PC-3 (cell line): ENCODE results near the gene JARID2. TPM values are rescaled to one million over a fixed set of nuclear protein-coding genes. Genes with fewer than 3 reads are reported as not detected.

Source experiments
- ATAC-seq: fragments of 200-7000 bp; cut with Tn5 transposase; 2 replicates; pipeline ENCODE4 v1.9.1; 2020; ENCODE audit warnings: mild to moderate bottlenecking, moderate library complexity
- BruUV-seq: library from RNA; stranded (reverse); fragments of 400-500 nt; replicated peaks from 2 replicates; lab custom pipeline; 2021; lab: Mats Ljungman, UMichigan
- CTCF ChIA-PET: fragments of 300-600 bp; sonication (Branson Sonifier 250); formaldehyde crosslinking; loops from one replicate; lab custom pipeline; 2022; ENCODE audit warnings: antibody characterized with exemption; lab: Charles Lee
- POLR2A ChIA-PET: fragments of 300-600 bp; sonication (Branson Sonifier 250); formaldehyde crosslinking; loops from one replicate; lab custom pipeline; 2022; ENCODE audit warnings: antibody characterized with exemption; ENCODE audit not compliant: unreplicated experiment; lab: Charles Lee
- DNase-seq: peaks from one replicate; pipeline ENCODE4 v3.0.0-alpha.2; 2015
- H2AFZ ChIP-seq: fragments of 300-600 bp; sonication (generic); 2 replicates; pipeline ENCODE4 v1.6.0; 2016; ENCODE audit warnings: antibody characterized with exemption, low read length
- H3F3A ChIP-seq: fragments of 300-600 bp; sonication (generic); one replicate; pipeline ENCODE4 v1.6.0; 2017; ENCODE audit warnings: antibody characterized with exemption, low read length, control low read depth, mild to moderate bottlenecking; ENCODE audit not compliant: unreplicated experiment
- H3K27ac ChIP-seq: fragments of 300-600 bp; sonication (generic); 2 replicates; pipeline ENCODE4 v1.5.1; 2016; ENCODE audit warnings: mild to moderate bottlenecking, low read length
- H3K27me3 ChIP-seq: fragments of 300-600 bp; sonication (generic); 2 replicates; pipeline ENCODE4 v1.6.1; 2016; ENCODE audit warnings: low read length, mixed read lengths
- H3K36me3 ChIP-seq: fragments of 300-600 bp; sonication (generic); 2 replicates; pipeline ENCODE4 v1.6.1; 2016; ENCODE audit warnings: low read depth, mixed run types, low read length, mixed read lengths
- H3K4me1 ChIP-seq: fragments of 300-600 bp; sonication (generic); 2 replicates; pipeline ENCODE4 v1.5.1; 2016; ENCODE audit warnings: low read length; ENCODE audit not compliant: insufficient read depth
- H3K4me2 ChIP-seq: fragments of 300-600 bp; sonication (generic); 2 replicates; pipeline ENCODE4 v1.6.0; 2016; ENCODE audit warnings: low read length
- H3K4me3 ChIP-seq: fragments of 300-600 bp; sonication (generic); 2 replicates; pipeline ENCODE4 v1.5.1; 2016; ENCODE audit warnings: mild to moderate bottlenecking, low read length, mixed read lengths
- H3K79me2 ChIP-seq: fragments of 300-600 bp; sonication (generic); 2 replicates; pipeline ENCODE4 v1.6.1; 2017; ENCODE audit warnings: low read length, mixed read lengths
- H3K9ac ChIP-seq: fragments of 300-600 bp; sonication (generic); 2 replicates; pipeline ENCODE4 v1.6.0; 2016; ENCODE audit warnings: mild to moderate bottlenecking, low read length
- H3K9me2 ChIP-seq: fragments of 300-600 bp; sonication (generic); replicated peaks from 2 replicates; pipeline ENCODE4 v1.6.1; 2016; ENCODE audit warnings: mixed run types, low read length, mixed read lengths
- H3K9me3 ChIP-seq: fragments of 300-600 bp; sonication (generic); 2 replicates; pipeline ENCODE4 v1.6.1; 2016; ENCODE audit warnings: low read length, mixed read lengths
- H4K20me1 ChIP-seq: fragments of 300-600 bp; sonication (generic); 2 replicates; pipeline ENCODE4 v1.6.1; 2016; ENCODE audit warnings: low read length, mixed read lengths
- EZH2 ChIP-seq: fragments of 300-600 bp; sonication (generic); IDR thresholded peaks from one replicate; pipeline ENCODE4 v1.6.1; 2017; ENCODE audit warnings: antibody characterized with exemption, mild to moderate bottlenecking, low read length; ENCODE audit not compliant: unreplicated experiment
- EZH2phosphoT487 ChIP-seq: fragments of 300-600 bp; sonication (generic); IDR thresholded peaks from 2 replicates; pipeline ENCODE4 v1.6.1; 2018; ENCODE audit warnings: mild to moderate bottlenecking, antibody characterized with exemption, low read length, borderline replicate concordance
- intact Hi-C: fragments of 100-400 bp; cut with micrococcal nuclease; formaldehyde crosslinking; loops from 2 replicates; pipeline ENCODE4 v1.9.0; 2023
- total RNA-seq: library from RNA; depleted of rRNA; stranded (reverse); fragments of >200 nt; gene quantifications from 2 replicates; pipeline ENCODE4 v1.2.3, GENCODE V29; 2014
- TF ChIP-seq, protein P1 (sequence below): fragments of 300-600 bp; sonication (generic); conservative IDR thresholded peaks from 2 replicates; pipeline ENCODE4 v1.5.1; 2017; ENCODE audit warnings: antibody characterized with exemption, low read depth, mild to moderate bottlenecking, low read length

JARID2 gene
- total RNA-seq, 1 experiment from 2014 or later, result 11.0 TPM

DNA sequence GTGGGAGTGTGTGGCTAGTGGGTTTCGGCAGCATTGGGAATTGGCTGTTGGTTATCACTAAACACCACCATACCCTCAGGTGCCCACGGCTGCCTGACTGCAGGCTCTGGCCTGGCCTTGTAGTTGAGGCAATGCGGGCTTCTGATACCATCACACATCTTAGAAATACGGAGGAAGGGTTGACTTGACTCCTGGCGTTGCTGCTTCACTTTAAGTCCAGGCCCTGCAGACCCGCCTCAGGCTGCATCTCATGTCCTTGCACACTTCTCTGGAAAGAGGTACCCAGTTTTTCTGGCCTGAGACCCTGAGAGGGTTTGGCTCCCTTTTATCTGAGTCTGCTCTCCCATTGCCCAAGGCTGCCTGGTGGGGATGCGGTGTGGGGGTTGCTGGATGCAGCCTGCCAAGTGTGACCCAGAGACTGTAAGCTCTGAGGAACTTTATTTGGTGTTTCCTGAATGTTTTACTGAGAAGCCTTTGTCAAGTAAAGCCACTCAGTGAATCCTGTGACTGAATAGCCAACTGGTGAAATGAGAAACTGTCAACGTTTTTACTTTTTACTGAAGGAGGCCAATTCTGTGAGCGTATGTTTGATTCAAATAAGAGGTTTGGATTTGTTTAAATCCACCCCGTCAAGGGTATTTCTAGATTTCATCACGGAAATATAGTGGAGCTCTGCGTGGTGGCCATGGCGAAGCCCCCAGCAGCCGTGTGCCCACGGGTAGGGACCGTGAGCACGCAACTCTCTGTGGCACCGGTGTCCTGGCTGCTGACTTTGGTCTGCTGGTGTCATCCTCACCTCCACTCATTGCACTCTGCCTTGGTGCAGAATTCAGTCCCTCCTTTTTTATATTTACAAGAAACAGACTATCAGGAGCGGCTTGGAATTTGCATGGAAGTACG, 256.8 kb downstream of the JARID2 start:
- ChIA-PET CTCF (no interaction called here), POLR2A (no interaction called here)
- Histone ChIP-seq H3K9me2 (no peaks in the 10 kb centered on the region), H3K27ac (no peak overlapping the region), H3K36me3 (peaks cover 3% of the 10 kb centered on the region; the same call in 1 of the 2 replicates), H3K4me2 (no peak overlapping the region), H3F3A (no peaks in the 10 kb centered on the region), H4K20me1 (peaks cover 12% of the 10 kb centered on the region; the same call in 1 of the 2 replicates), H3K79me2 (peaks cover 17% of the 10 kb centered on the region), H3K4me1 (peaks cover 26% of the 10 kb centered on the region), H3K9me3 (no peaks in the 10 kb centered on the region), H3K9ac (no peak overlapping the region), H3K27me3 (no peaks in the 10 kb centered on the region), H3K4me3 (no peak overlapping the region), H2AFZ (no peak overlapping the region)
- TF ChIP-seq EZH2phosphoT487, result no peak
- TF ChIP-seq, protein P1, sequence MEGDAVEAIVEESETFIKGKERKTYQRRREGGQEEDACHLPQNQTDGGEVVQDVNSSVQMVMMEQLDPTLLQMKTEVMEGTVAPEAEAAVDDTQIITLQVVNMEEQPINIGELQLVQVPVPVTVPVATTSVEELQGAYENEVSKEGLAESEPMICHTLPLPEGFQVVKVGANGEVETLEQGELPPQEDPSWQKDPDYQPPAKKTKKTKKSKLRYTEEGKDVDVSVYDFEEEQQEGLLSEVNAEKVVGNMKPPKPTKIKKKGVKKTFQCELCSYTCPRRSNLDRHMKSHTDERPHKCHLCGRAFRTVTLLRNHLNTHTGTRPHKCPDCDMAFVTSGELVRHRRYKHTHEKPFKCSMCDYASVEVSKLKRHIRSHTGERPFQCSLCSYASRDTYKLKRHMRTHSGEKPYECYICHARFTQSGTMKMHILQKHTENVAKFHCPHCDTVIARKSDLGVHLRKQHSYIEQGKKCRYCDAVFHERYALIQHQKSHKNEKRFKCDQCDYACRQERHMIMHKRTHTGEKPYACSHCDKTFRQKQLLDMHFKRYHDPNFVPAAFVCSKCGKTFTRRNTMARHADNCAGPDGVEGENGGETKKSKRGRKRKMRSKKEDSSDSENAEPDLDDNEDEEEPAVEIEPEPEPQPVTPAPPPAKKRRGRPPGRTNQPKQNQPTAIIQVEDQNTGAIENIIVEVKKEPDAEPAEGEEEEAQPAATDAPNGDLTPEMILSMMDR, result no peak
- TF ChIP-seq EZH2, result no peak
- no TSS peak for BruUV-seq
- intact Hi-C loops, result no loop called here
- ATAC-seq (no peak), DNase-seq (no peak)

DNA sequence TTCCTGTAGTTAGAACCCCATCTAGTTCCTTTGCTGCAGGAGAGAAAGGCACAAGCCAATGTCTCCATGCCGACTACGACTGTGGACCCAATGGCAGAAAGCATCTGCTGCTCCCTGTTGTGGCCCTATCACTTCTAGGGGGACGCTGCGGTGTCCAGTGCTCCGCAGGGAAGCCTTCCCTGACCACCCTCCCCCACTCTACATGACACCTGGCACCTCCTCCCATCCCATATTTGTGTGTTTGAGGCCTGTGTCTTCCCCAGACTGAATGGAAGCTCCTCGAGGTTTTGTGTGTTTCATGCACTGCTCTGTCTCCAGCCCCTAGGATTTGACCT, 257.4 kb downstream of the JARID2 start:
- CTCF ChIA-PET, result interaction anchor here (0.7 kb wide), 1 partner anchor 587 kb away, joined by 3 read pairs; no protein-coding TSS in a partner anchor
- POLR2A ChIA-PET, result no interaction called here
- no peak overlapping the region for H3K4me2 ChIP-seq
- H3K9me3 ChIP-seq, result no peaks in the 10 kb centered on the region
- ATAC-seq (no peak), DNase-seq (no peak)
- intact Hi-C loops, result no loop called here
- no peak overlapping the region for H3K9ac ChIP-seq
- no peaks in the 10 kb centered on the region for H3K27me3 ChIP-seq
- H3F3A ChIP-seq, result no peaks in the 10 kb centered on the region
- no peaks in the 10 kb centered on the region for H3K9me2 ChIP-seq
- H3K79me2 ChIP-seq, result peaks cover 17% of the 10 kb centered on the region
- peaks cover 23% of the 10 kb centered on the region for H3K4me1 ChIP-seq
- H3K4me3 ChIP-seq, result no peak overlapping the region
- peaks cover 3% of the 10 kb centered on the region; the same call in 1 of the 2 replicates for H3K36me3 ChIP-seq
- no peak overlapping the region for H2AFZ ChIP-seq
- BruUV-seq, result no TSS peak
- TF ChIP-seq, protein P1, result no peak
- TF ChIP-seq EZH2phosphoT487 (no peak), EZH2 (no peak)
- no peak overlapping the region for H3K27ac ChIP-seq
- peaks cover 12% of the 10 kb centered on the region; the same call in 1 of the 2 replicates for H4K20me1 ChIP-seq

DNA sequence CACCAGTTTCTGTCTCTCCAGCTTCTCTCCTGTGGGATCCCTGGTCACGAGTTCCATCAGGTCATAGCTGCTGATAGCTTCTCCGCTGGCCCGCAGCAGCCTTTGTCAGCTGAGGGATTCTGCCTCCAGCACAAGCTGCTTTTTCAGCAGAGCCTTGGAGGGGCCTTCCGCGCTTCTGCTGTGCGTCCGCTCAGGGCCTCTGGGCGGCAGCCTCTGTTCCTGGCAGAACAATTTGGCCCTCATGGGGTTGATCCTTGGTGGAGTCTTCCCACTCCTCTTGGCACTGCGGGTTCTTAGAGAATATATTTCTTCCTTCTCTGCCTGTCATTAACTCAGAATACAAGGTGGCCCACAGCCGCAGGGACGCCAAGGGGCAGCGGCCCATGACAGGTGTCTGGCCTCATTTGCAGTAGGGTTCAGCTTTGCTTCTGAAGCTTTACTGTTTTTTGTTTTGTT, 258.2 kb downstream of the JARID2 start:
- H3K27me3 ChIP-seq, result no peaks in the 10 kb centered on the region
- no peak for DNase-seq
- intact Hi-C loops, result no loop called here
- ATAC-seq, result no peak
- peaks cover 17% of the 10 kb centered on the region for H3K79me2 ChIP-seq
- H2AFZ ChIP-seq, result no peak overlapping the region
- CTCF ChIA-PET, result interaction anchor here (0.7 to 1.0 kb wide), 2 partner anchors 588 to 1374 kb away, joined by 3 to 4 read pairs; no protein-coding TSS in a partner anchor
- peaks cover 17% of the 10 kb centered on the region for H3K4me1 ChIP-seq
- no peaks in the 10 kb centered on the region for H3F3A ChIP-seq
- H3K9me2 ChIP-seq, result no peaks in the 10 kb centered on the region
- no peaks in the 10 kb centered on the region for H3K9me3 ChIP-seq
- peak overlapping the region; percentile 77; the same call in 1 of the 2 replicates for H3K4me2 ChIP-seq
- peak overlapping the region; percentile 75 for H3K27ac ChIP-seq
- H3K4me3 ChIP-seq, result no peak overlapping the region
- peak overlapping the region; percentile 21 for H3K9ac ChIP-seq
- peaks cover 12% of the 10 kb centered on the region; the same call in 1 of the 2 replicates for H4K20me1 ChIP-seq
- POLR2A ChIA-PET, result no interaction called here
- BruUV-seq, result no TSS peak
- peaks cover 3% of the 10 kb centered on the region; the same call in 1 of the 2 replicates for H3K36me3 ChIP-seq
- TF ChIP-seq, protein P1, result no peak
- TF ChIP-seq EZH2phosphoT487, result no peak
- TF ChIP-seq EZH2, result no peak
